HepG2 (cell line): ENCODE data around the gene CLEC3B.

Experiments
- CTCF ChIP-seq: sonication (generic); formaldehyde crosslinking; IDR thresholded peaks from 2 replicates; pipeline ENCODE4 v1.5.0; 2020; ENCODE audit warnings: mild to moderate bottlenecking, missing genetic modification reagents, moderate library complexity
- HNRNPH1 ChIP-seq: fragments of 200-400 bp; formaldehyde crosslinking; optimal IDR thresholded peaks from 2 replicates; pipeline ENCODE3; 2017; ENCODE audit warnings: mild to moderate bottlenecking, low read depth, low read length

- TF ChIP-seq HNRNPH1 (no peak), CTCF (CRISPR knock-in tag) (no peak)
These were observed 58.3 kb downstream of the CLEC3B start for GRCh38 chr3:45084361-45084760.
